ENCODE data around the gene ASCL2. TPM values are rescaled to one million over a fixed set of nuclear protein-coding genes. Genes with fewer than 3 reads are reported as not detected.

The ASCL2 gene
- total RNA-seq, 1 donor from 2014 or later = 5.6 TPM

DNA sequence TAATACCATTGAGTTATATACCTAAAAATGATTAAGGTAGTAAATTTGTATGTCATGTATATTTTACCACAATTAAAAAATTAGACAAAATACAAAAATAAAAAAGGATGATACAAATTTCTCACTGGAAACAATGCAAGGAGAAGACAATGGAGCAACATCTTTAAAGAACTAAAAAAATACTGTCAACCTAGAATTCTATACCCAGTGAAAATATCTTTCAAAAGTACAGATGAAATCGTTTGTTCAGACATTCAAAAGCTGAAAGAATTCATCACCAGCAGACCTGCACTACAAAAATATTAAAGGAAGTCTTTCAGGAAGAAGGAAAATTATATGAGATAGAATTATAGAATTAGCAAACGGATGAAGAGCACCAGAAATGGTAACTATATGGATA, 9.8 kb upstream of the ASCL2 start:
- no peaks in the 10 kb centered on the region for H3K4me1 Mint-ChIP-seq (ENCODE audit: unreplicated experiment)
- H3K4me3 Mint-ChIP-seq = no peak overlapping the region

DNA sequence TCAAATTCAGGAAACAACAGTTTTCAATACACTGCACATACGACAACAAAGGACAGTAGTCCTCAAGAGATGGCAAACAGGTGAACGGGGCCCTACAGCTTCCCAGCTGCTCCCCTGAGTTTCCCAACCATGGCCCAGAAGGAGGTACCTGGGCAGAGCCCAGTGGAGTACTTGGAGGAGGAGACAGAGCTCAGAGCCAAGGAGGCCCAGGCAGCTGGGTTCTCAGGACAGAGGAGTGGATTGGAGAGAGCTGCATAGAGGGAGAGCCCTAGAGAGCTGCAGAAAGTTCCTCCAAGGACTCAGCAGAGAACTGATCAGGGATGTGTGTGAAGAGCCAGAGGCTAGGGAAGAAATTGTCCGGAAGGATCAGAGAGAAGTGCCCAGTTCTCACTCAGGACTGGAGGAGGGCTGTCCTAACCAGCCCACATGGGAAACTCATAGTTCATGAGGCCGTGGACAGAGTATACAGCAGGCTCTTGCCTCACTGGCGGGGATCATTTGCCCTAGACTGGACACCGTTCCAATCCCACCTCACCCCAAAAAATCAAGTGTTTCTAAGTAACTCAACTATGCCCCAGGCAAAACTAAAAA, 7.6 kb upstream of the ASCL2 start:
- Mint-ChIP-seq H3K27me3 (peaks cover 49% of the 10 kb centered on the region), H3K4me3 (no peak overlapping the region), H3K4me1 (ENCODE audit: unreplicated experiment) (no peaks in the 10 kb centered on the region), H3K9me3 (no peaks in the 10 kb centered on the region), H3K36me3 (no peaks in the 10 kb centered on the region), H3K27ac (no peak overlapping the region)
- no peak for DNase-seq (ENCODE audit: extremely low spot score, unreplicated experiment)
- TF ChIP-seq, protein P1, sequence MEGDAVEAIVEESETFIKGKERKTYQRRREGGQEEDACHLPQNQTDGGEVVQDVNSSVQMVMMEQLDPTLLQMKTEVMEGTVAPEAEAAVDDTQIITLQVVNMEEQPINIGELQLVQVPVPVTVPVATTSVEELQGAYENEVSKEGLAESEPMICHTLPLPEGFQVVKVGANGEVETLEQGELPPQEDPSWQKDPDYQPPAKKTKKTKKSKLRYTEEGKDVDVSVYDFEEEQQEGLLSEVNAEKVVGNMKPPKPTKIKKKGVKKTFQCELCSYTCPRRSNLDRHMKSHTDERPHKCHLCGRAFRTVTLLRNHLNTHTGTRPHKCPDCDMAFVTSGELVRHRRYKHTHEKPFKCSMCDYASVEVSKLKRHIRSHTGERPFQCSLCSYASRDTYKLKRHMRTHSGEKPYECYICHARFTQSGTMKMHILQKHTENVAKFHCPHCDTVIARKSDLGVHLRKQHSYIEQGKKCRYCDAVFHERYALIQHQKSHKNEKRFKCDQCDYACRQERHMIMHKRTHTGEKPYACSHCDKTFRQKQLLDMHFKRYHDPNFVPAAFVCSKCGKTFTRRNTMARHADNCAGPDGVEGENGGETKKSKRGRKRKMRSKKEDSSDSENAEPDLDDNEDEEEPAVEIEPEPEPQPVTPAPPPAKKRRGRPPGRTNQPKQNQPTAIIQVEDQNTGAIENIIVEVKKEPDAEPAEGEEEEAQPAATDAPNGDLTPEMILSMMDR (conservative IDR thresholded peaks at IDR 0.05) = no peak

More for the DNA sequence above, 9.8 kb upstream of the ASCL2 start:
- no peak for DNase-seq (ENCODE audit: extremely low spot score, unreplicated experiment)
- TF ChIP-seq, protein P1 (conservative IDR thresholded peaks at IDR 0.05) = no peak
- Mint-ChIP-seq H3K27ac (no peak overlapping the region), H3K27me3 (peaks cover 46% of the 10 kb centered on the region), H3K36me3 (no peaks in the 10 kb centered on the region), H3K9me3 (no peaks in the 10 kb centered on the region)

DNA sequence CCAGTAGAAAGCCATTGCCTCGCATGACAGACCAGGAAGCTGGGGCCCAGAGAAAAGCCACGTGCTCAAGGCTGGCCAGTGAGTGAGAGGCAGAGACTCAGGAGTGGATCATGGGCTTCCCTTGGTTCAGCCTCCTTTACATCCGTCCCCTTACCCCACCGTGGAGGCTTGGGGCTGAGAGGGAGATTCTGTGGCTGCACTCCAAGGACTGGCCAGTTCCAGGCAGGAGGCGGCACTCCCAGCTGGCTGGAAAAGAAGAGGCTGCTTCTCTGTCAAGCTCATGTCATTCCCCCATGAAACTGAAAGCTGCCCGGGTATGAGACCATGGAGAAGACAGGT, 6.6 kb upstream of the ASCL2 start:
- no peak overlapping the region for H3K4me3 Mint-ChIP-seq
- H3K4me1 Mint-ChIP-seq (ENCODE audit: unreplicated experiment) = no peaks in the 10 kb centered on the region
- peaks cover 55% of the 10 kb centered on the region for H3K27me3 Mint-ChIP-seq
- H3K36me3 Mint-ChIP-seq = no peaks in the 10 kb centered on the region
- TF ChIP-seq, protein P1 (conservative IDR thresholded peaks at IDR 0.05) = no peak
- no peak overlapping the region for H3K27ac Mint-ChIP-seq
- DNase-seq (ENCODE audit: extremely low spot score, unreplicated experiment) = no peak
- no peaks in the 10 kb centered on the region for H3K9me3 Mint-ChIP-seq

DNA sequence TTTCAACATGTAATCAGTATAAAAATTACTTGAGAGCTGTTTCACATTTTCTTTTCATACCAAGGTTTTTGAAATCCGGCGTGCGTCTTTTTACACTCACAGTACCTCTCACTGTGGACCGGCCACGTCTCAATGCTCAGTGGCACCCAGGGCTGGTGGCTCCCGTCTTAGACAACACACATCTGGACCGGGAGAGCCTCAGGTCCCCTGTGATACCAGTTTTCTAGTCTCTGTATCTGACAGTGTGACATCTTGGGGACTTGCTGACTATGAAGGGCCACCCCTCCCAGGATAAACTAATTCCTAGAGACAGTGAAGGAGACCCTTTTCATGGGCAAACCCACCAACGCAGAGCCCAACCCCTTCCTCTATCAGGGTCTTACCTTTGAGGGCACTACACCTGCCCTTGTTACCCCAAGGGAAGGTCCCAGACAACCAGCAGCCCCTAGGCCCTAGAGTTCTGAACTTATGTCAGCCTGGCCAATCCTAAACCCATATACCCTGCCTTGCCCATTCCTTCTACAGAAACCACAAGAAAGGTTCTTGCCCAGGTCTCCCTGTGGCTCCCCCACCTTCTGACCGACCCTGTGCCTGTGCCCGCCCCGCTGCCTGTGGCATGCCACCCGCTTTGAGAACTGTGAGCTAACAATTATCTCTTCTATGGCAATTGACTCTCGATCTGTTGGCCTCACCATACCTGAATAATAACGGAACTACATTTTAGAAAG, 6.1 kb upstream of the ASCL2 start:
- DNase-seq (ENCODE audit: extremely low spot score, unreplicated experiment) = no peak
- peaks cover 55% of the 10 kb centered on the region for H3K27me3 Mint-ChIP-seq
- H3K9me3 Mint-ChIP-seq = no peaks in the 10 kb centered on the region
- TF ChIP-seq, protein P1 (conservative IDR thresholded peaks at IDR 0.05) = no peak
- no peak overlapping the region for H3K27ac Mint-ChIP-seq
- H3K4me3 Mint-ChIP-seq = no peak overlapping the region
- no peaks in the 10 kb centered on the region for H3K4me1 Mint-ChIP-seq (ENCODE audit: unreplicated experiment)
- H3K36me3 Mint-ChIP-seq = no peaks in the 10 kb centered on the region

DNA sequence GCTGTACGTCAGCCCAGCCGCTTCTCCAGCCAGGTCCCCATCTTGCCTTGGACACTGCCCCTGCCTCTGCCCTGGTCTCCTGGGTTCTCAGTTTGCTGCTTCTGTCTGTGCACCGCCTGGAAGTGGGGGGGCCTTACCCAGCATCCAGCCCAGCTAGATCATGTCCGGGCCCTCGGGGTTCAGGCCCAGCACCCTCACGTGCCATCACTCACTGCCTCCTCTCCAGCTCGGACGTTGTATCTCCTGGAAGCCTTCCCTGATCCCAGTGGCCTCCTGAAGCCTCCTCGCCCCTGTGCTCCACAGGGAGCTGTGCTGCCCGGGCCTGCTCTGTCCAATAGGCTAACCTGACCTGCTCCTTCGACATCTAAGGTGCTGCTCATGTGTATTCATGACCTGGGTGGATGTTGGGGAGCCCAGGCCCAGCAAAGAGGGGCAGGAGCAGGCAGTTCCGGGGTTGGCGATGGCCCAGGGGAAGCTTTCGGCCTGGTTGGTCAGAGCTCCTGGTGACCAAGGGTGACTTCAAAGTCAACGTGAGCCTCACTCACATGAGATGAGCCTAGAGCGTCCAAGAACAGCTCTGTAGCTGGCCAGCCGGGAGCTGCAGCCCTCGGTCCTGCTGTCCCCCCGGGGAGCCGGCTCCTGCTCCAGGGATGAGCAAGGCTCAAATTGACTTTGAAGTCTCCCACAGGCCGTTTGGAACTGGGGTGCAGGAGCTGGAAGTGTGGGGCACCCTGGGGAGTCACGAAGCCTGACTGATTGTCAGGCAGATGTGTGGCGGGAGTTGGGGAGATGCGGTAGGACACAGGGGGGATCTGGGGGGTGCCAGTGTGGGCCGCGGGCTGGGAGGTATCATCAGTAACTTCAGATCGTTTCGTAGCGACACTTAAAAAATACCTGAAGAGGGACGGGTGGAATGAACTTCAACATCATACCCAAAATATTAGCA, 5.2 kb upstream of the ASCL2 start:
- Mint-ChIP-seq H3K4me3 (no peak overlapping the region), H3K27ac (no peak overlapping the region), H3K27me3 (peaks cover 57% of the 10 kb centered on the region), H3K4me1 (ENCODE audit: unreplicated experiment) (no peaks in the 10 kb centered on the region), H3K9me3 (no peaks in the 10 kb centered on the region), H3K36me3 (no peaks in the 10 kb centered on the region)
- DNase-seq (ENCODE audit: extremely low spot score, unreplicated experiment) = peak; percentile 50
- TF ChIP-seq, protein P1 (conservative IDR thresholded peaks at IDR 0.05) = no peak

All from type B pancreatic cell (in vitro differentiated cells).